K562 (cell line): ENCODE measurements around the gene SLC16A9. TPM values are rescaled to one million over a fixed set of nuclear protein-coding genes. Genes with fewer than 3 reads are reported as not detected.
A peak's percentile ranks its signal among the peaks of the same experiment; 100 is the strongest.

Experiments
- ATAC-seq: fragments of 200-7000 bp; cut with Tn5 transposase; 3 replicates; pipeline ENCODE4 v1.9.1; 2020; ENCODE audit warnings: moderate library complexity
- BruUV-seq: library from RNA; stranded (reverse); fragments of 400-500 nt; replicated peaks from 2 replicates; lab custom pipeline; 2021; lab: Mats Ljungman, UMichigan
- CTCF ChIA-PET: fragments of 300-600 bp; formaldehyde crosslinking; extraction: SDS; loops from one replicate; lab custom pipeline; 2021; ENCODE audit warnings: low intra/inter-chr PET ratio; lab: Yijun Ruan, JAX
- POLR2A ChIA-PET: fragments of 300-600, 350-650 bp; sonication (Branson Sonifier 250); formaldehyde crosslinking; extraction: SDS; loops from one replicate; lab custom pipeline; 2021; ENCODE audit warnings: antibody characterized with exemption, inconsistent platforms; lab: Yijun Ruan, JAX
- DNase-seq, 4 experiments: peaks; one replicate each; pipeline versions ENCODE4 v3.0.0 to v3.0.0-alpha.2; 2011 to 2018; ENCODE audit warnings: low spot score in 3 of 4, mixed read lengths in 3 of 4; ENCODE audit errors: extremely low read depth in 1 of 4
- FAIRE-seq: peaks from 2 replicates; lab custom pipeline; 2011; peaks lifted over from hg19 to GRCh38; lab: Jason Lieb, UNC
- H2AFZ ChIP-seq: 2 replicates; pipeline ENCODE4 v1.6.0; 2011; ENCODE audit warnings: low read depth, low read length, control low read depth, inconsistent platforms
- H3K27ac ChIP-seq: fragments of 200-600 bp; 3 replicates; pipeline ENCODE4 v1.8.0; 2011; ENCODE audit warnings: low read depth, mild to moderate bottlenecking, control low read depth, inconsistent platforms, low read length, moderate library complexity, mixed read lengths; ENCODE audit errors: extremely low read depth
- H3K27me3 ChIP-seq, 2 experiments: fragments of 300-600 bp in 1 of 2; 2 replicates in 1 of 2; 3 replicates in 1 of 2; pipeline versions ENCODE4 v1.6.0 to v1.8.0; 2011; ENCODE audit warnings: inconsistent platforms in 2 of 2, low read length in 2 of 2, mild to moderate bottlenecking in 1 of 2, mixed read lengths in 1 of 2, moderate library complexity in 1 of 2; ENCODE audit not compliant: control insufficient read depth in 2 of 2, insufficient read depth in 2 of 2
- H3K36me3 ChIP-seq: fragments of 300-600 bp; 3 replicates; pipeline ENCODE4 v1.8.0; 2011; ENCODE audit warnings: mild to moderate bottlenecking, low read length, inconsistent platforms; ENCODE audit not compliant: control insufficient read depth, insufficient read depth
- H3K4me1 ChIP-seq, 2 experiments: fragments of 200-600 bp in 1 of 2; replicated peaks in 1 of 2; 2 replicates in 1 of 2; 3 replicates in 1 of 2; pipeline versions ENCODE4 v1.5.1 to v1.8.0; 2011; ENCODE audit warnings: inconsistent platforms in 2 of 2, low read length in 2 of 2, mild to moderate bottlenecking in 1 of 2, mixed read lengths in 1 of 2, moderate library complexity in 1 of 2; ENCODE audit not compliant: control insufficient read depth in 2 of 2, insufficient read depth in 2 of 2
- H3K4me2 ChIP-seq: 2 replicates; pipeline ENCODE4 v1.6.1; 2011; ENCODE audit warnings: low read length, control low read depth, inconsistent platforms, mixed read lengths; ENCODE audit not compliant: insufficient read depth
- H3K4me3 ChIP-seq: fragments of 200-600 bp; sonication (generic), shearing (Covaris generic); 2 replicates; pipeline ENCODE4 v1.5.1; 2016; ENCODE audit warnings: control low read depth, inconsistent platforms
- H3K79me2 ChIP-seq: fragments of 200-600 bp; 3 replicates; pipeline ENCODE4 v1.8.0; 2011; ENCODE audit warnings: low read length, inconsistent platforms; ENCODE audit not compliant: control insufficient read depth, insufficient read depth
- H3K9ac ChIP-seq, 2 experiments: 2 replicates each; pipeline versions ENCODE4 v1.6.0 to v1.6.1; 2011; ENCODE audit warnings: low read depth in 2 of 2, low read length in 2 of 2, control low read depth in 1 of 2, inconsistent platforms in 1 of 2, mild to moderate bottlenecking in 1 of 2, mixed read lengths in 1 of 2; ENCODE audit not compliant: insufficient read depth in 1 of 2
- H3K9me1 ChIP-seq: one replicate; pipeline ENCODE4 v1.6.0; 2011; ENCODE audit warnings: inconsistent platforms, mild to moderate bottlenecking, low read length, moderate library complexity; ENCODE audit not compliant: control insufficient read depth, insufficient read depth
- H3K9me3 ChIP-seq: replicated peaks from 2 replicates; pipeline ENCODE4 v1.5.1; 2011; ENCODE audit warnings: low read depth, low read length, inconsistent platforms; ENCODE audit not compliant: control insufficient read depth, insufficient read depth
- H4K20me1 ChIP-seq: replicated peaks from 2 replicates; pipeline ENCODE4 v1.6.1; 2011; ENCODE audit warnings: low read length, inconsistent platforms, mixed read lengths; ENCODE audit not compliant: control insufficient read depth, insufficient read depth
- BACH1 ChIP-seq: fragments of 200-800 bp; sonication (Bioruptor generic); IDR thresholded peaks from 2 replicates; pipeline ENCODE4 v1.6.1; 2016; ENCODE audit warnings: missing genetic modification characterization, missing compliant biosample characterization
- CTCF ChIP-seq, 3 experiments: IDR thresholded peaks in 2 of 3; conservative IDR thresholded peaks in 1 of 3; 2 replicates each; pipeline ENCODE4 v1.5.1; 2011 to 2012; ENCODE audit warnings: low read length in 3 of 3, mild to moderate bottlenecking in 3 of 3, control low read depth in 2 of 3, improper control_type of control experiment in 1 of 3, inconsistent platforms in 1 of 3, low read depth in 1 of 3, mixed read lengths in 1 of 3, moderate library complexity in 1 of 3; ENCODE audit not compliant: insufficient read depth in 2 of 3
- DNMT1 ChIP-seq: fragments of 450-650 bp; IDR thresholded peaks from 2 replicates; pipeline ENCODE4 v1.6.1; 2016; ENCODE audit warnings: antibody characterized with exemption, mild to moderate bottlenecking
- EHMT2 ChIP-seq: fragments of 450-650 bp; IDR thresholded peaks from 2 replicates; pipeline ENCODE4 v1.6.1; 2018; ENCODE audit warnings: antibody characterized with exemption
- ETS1 ChIP-seq: conservative IDR thresholded peaks from 2 replicates; pipeline ENCODE4 v1.6.1; 2011; ENCODE audit warnings: low read depth, mild to moderate bottlenecking, low read length; ENCODE audit not compliant: control insufficient read depth
- FOXA3 ChIP-seq, 2 experiments: fragments of 450-650 bp in 1 of 2; sonication (generic) in 1 of 2; formaldehyde crosslinking; IDR thresholded peaks in 1 of 2; conservative IDR thresholded peaks in 1 of 2; 2 replicates each; pipeline versions ENCODE4 v1.4.0 to v1.8.0; 2020 to 2022; ENCODE audit warnings: mild to moderate bottlenecking in 2 of 2, missing genetic modification reagents in 1 of 2
- FOXJ3 ChIP-seq: sonication (generic); formaldehyde crosslinking; IDR thresholded peaks from 2 replicates; pipeline ENCODE4 v1.4.0; 2020; ENCODE audit warnings: mild to moderate bottlenecking, missing genetic modification reagents
- HDGF ChIP-seq: fragments of 450-650 bp; IDR thresholded peaks from 2 replicates; pipeline ENCODE4 v1.6.1; 2016
- HMG20A ChIP-seq: fragments of 450-650 bp; formaldehyde crosslinking; conservative IDR thresholded peaks from 2 replicates; pipeline ENCODE4 v1.4.0; 2020; ENCODE audit warnings: mild to moderate bottlenecking, mixed read lengths
- MAFK ChIP-seq: IDR thresholded peaks from 2 replicates; pipeline ENCODE4 v1.6.1; 2011; ENCODE audit warnings: low read length, improper control_type of control experiment
- MAZ ChIP-seq, 2 experiments: fragments of 450-650 bp in 1 of 2; sonication (generic) in 1 of 2; formaldehyde crosslinking; IDR thresholded peaks in 1 of 2; conservative IDR thresholded peaks in 1 of 2; 2 replicates each; pipeline versions ENCODE4 v1.4.0 to v1.5.0; 2020; ENCODE audit warnings: mild to moderate bottlenecking in 1 of 2, missing genetic modification reagents in 1 of 2
- NCOA4 ChIP-seq: fragments of 450-650 bp; IDR thresholded peaks from 2 replicates; pipeline ENCODE4 v1.6.1; 2018; ENCODE audit warnings: mild to moderate bottlenecking; ENCODE audit not compliant: partially characterized antibody
- NFIX ChIP-seq: fragments of 250-450 bp; sonication (Bioruptor Pico); IDR thresholded peaks from 2 replicates; pipeline ENCODE4 v1.4.0; 2020; ENCODE audit warnings: low read depth, mild to moderate bottlenecking, moderate library complexity
- POLR3G ChIP-seq: IDR thresholded peaks from 2 replicates; pipeline ENCODE4 v1.6.1; 2011; ENCODE audit not compliant: insufficient read length, insufficient replicate concordance; ENCODE audit errors: extremely low read depth
- ZNF316 ChIP-seq: fragments of 450-650 bp; IDR thresholded peaks from 2 replicates; pipeline ENCODE4 v1.6.1; 2016
- ZNF41 ChIP-seq: fragments of 250-450 bp; sonication (Bioruptor Pico); conservative IDR thresholded peaks from 2 replicates; pipeline ENCODE4 v1.4.0; 2020; ENCODE audit warnings: mild to moderate bottlenecking
- ZNF445 ChIP-seq: fragments of 250-450 bp; sonication (Bioruptor Pico); IDR thresholded peaks from 2 replicates; pipeline ENCODE4 v1.4.0; 2020; ENCODE audit warnings: low read depth, mild to moderate bottlenecking, moderate library complexity
- ZNF830 ChIP-seq: fragments of 250-450 bp; sonication (Bioruptor Pico); IDR thresholded peaks from 2 replicates; pipeline ENCODE4 v1.5.0; 2021; ENCODE audit warnings: mild to moderate bottlenecking
- WGBS: fragments of 100-300 bp; shearing (Covaris generic); methylation state at CpG from one replicate; pipeline ENCODE4 v1.1.6; 2016; ENCODE audit warnings: low coverage, mixed read lengths; ENCODE audit not compliant: insufficient coverage; ENCODE audit errors: missing lambda C conversion rate; 5-methylcytosine and 5-hydroxymethylcytosine counted together
- in situ Hi-C: fragments of 300-500 bp; cut with MboI; formaldehyde crosslinking; loops from 4 replicates; pipeline ENCODE4 v1.15.0; 2018; ENCODE audit warnings: inconsistent platforms, mixed read lengths
- intact Hi-C: fragments of 100-400 bp; cut with micrococcal nuclease; formaldehyde crosslinking; loops from 2 replicates; pipeline ENCODE4 v1.14.2; 2022
- polyA plus RNA-seq, 8 experiments: library from polyadenylated mRNA; depleted of rRNA in 4 of 8; stranded (reverse) in 5 of 8; unstranded in 3 of 8; fragments of >200 nt; fragmentation: Nextera tagmentation in 2 of 8; fragmentation: Illumina TruSeq in 1 of 8; extraction: Ambion mirVana in 2 of 8; extraction: Trizol in 1 of 8; gene quantifications; 2 replicates each; pipeline versions ENCODE4 v1.2.1 to v1.2.3, GENCODE V29; 2011 to 2014; ENCODE audit warnings: inconsistent platforms in 1 of 8, missing spikeins in 1 of 8
- total RNA-seq, 7 experiments: library from RNA; depleted of rRNA in 6 of 7; stranded (reverse); fragments of >200 nt in 6 of 7; fragmentation: Illumina TruSeq in 2 of 7; extraction: Trizol in 2 of 7; gene quantifications; 2 replicates each; pipeline versions ENCODE4 v1.2.1 to v1.2.3, GENCODE V29; 2011 to 2021; ENCODE audit warnings: low replicate concordance in 1 of 7

SLC16A9 gene
- total and polyA plus RNA-seq, 9 of the 15 experiments (the other 6 are each of a cell fraction or from before 2014, with no cell fraction given), result 0.90 to 6.4 (median 2.1) TPM

- TF ChIP-seq CTCF (IDR thresholded peaks at IDR 0.05 in 2 of 3, conservative IDR thresholded peaks at IDR 0.05 in 1 of 3; ENCODE audit: insufficient read depth in 2 of 3, low read depth in 1 of 3, low read length in 3 of 3), result no peak
- TF ChIP-seq FOXA3 (CRISPR knock-in tag; conservative IDR thresholded peaks at IDR 0.05 in 1 of 2, IDR thresholded peaks at IDR 0.05 in 1 of 2), result no peak
Measured at GRCh38 chr10:59649606-59650346, 59.9 kb downstream of the SLC16A9 start (continued).

GRCh38 chr10:59648711-59649201, 60.9 kb downstream of the SLC16A9 start:
- intact Hi-C loops (no loop called here), in situ Hi-C loops (loop anchor here (25.0 kb wide), 1 partner anchor 789 kb away; no protein-coding TSS in a partner anchor)
- H3K27me3 ChIP-seq, result no peaks in the 10 kb centered on the region
- no peak overlapping the region for H3K4me2 ChIP-seq
- CTCF ChIA-PET, result no interaction called here
- no peak overlapping the region for H3K27ac ChIP-seq
- no peak overlapping the region for H3K4me3 ChIP-seq
- no peak for ATAC-seq
- H2AFZ ChIP-seq, result no peak overlapping the region
- 17% methylated on average over 7 of the region's 7 CpGs for WGBS
- no peak for FAIRE-seq
- POLR2A ChIA-PET, result no interaction called here
- no peaks in the 10 kb centered on the region for H4K20me1 ChIP-seq
- no peaks in the 10 kb centered on the region for H3K36me3 ChIP-seq
- no TSS peak for BruUV-seq
- H3K79me2 ChIP-seq, result no peaks in the 10 kb centered on the region
- peaks cover 4% of the 10 kb centered on the region; the same call in 1 of the 2 replicates for H3K9me3 ChIP-seq
- no peak overlapping the region for H3K9ac ChIP-seq
- no peaks in the 10 kb centered on the region for H3K9me1 ChIP-seq
- no peaks in the 10 kb centered on the region for H3K4me1 ChIP-seq
- no peak for DNase-seq
- TF ChIP-seq ZNF316 (peak; percentile 87), DNMT1 (no peak), MAFK (peak; percentile 86), NFIX (no peak), ZNF830 (CRISPR knock-in tag) (no peak), FOXJ3 (no peak), BACH1 (peak; percentile 44; the same call in 1 of the 2 replicates), POLR3G (no peak), HMG20A (CRISPR knock-in tag) (no peak), HDGF (no peak), MAZ (CRISPR knock-in tag; conservative IDR thresholded peaks at IDR 0.05 in 1 of 2, IDR thresholded peaks at IDR 0.05 in 1 of 2) (no peak), ZNF445 (CRISPR knock-in tag) (no peak), ZNF41 (CRISPR knock-in tag) (no peak), ETS1 (no peak), NCOA4 (no peak), EHMT2 (no peak)
